HG03025 (cell line): ENCODE measurements around the gene LGI2.

Experiments
- ATAC-seq: cut with Tn5 transposase; IDR thresholded peaks from one replicate; pipeline ENCODE4 v1.9.1; 2021; ENCODE audit warnings: mild to moderate bottlenecking, moderate library complexity; ENCODE audit not compliant: unreplicated experiment, low FRiP score

The LGI2 gene

GRCh38 chr4:24999392-25000089, 31.2 kb downstream of the LGI2 start:
- ATAC-seq, result no peak

GRCh38 chr4:24995346-24995919, 35.3 kb downstream of the LGI2 start:
- ATAC-seq, result no peak

GRCh38 chr4:24993551-24994080, 37.1 kb downstream of the LGI2 start:
- no peak for ATAC-seq

- no peak for ATAC-seq
Measured at GRCh38 chr4:24992968-24993367, 37.8 kb downstream of the LGI2 start.

GRCh38 chr4:24991015-24991414, 39.7 kb downstream of the LGI2 start:
- no peak for ATAC-seq

GRCh38 chr4:24989327-24989726, 41.4 kb downstream of the LGI2 start:
- ATAC-seq, result no peak

- ATAC-seq, result no peak
Measured at GRCh38 chr4:24988776-24989175, 42.0 kb downstream of the LGI2 start.

GRCh38 chr4:24984602-24985532, 45.9 kb downstream of the LGI2 start:
- no peak for ATAC-seq

- no peak for ATAC-seq
Measured at GRCh38 chr4:24980740-24981139, 50.0 kb downstream of the LGI2 start.

- no peak for ATAC-seq
Measured at GRCh38 chr4:24980064-24980690, 50.6 kb downstream of the LGI2 start.

GRCh38 chr4:24979554-24979953, 51.2 kb downstream of the LGI2 start:
- ATAC-seq, result no peak

- ATAC-seq, result no peak
Measured at GRCh38 chr4:24978291-24979075, 52.3 kb downstream of the LGI2 start.

- no peak for ATAC-seq
Measured at GRCh38 chr4:24975510-24975909, 55.2 kb downstream of the LGI2 start.

- ATAC-seq, result no peak
Measured at GRCh38 chr4:24973747-24974601, 56.8 kb downstream of the LGI2 start.

GRCh38 chr4:24973404-24973746, 57.4 kb downstream of the LGI2 start:
- no peak for ATAC-seq

GRCh38 chr4:24971192-24971591, 59.6 kb downstream of the LGI2 start:
- no peak for ATAC-seq

- ATAC-seq, result no peak
Measured at GRCh38 chr4:24970635-24971034, 60.1 kb downstream of the LGI2 start.

- ATAC-seq, result no peak
Measured at GRCh38 chr4:24970191-24970590, 60.6 kb downstream of the LGI2 start.

- no peak for ATAC-seq
Measured at GRCh38 chr4:24969486-24969885, 61.3 kb downstream of the LGI2 start.
